Lower leg skin (tissue), 3 donors: Measurements from ENCODE around the gene PDE6B.

Source experiments
- CTCF ChIP-seq, 3 donors: fragments of 450-650 bp; IDR thresholded peaks; one replicate each; pipeline ENCODE4 v1.5.1; 2016; ENCODE audit warnings: antibody characterized with exemption in 3 of 3, mild to moderate bottlenecking in 3 of 3, moderate library complexity in 2 of 3
- POLR2A ChIP-seq, 2 donors: fragments of 450-650 bp; IDR thresholded peaks; one replicate each; pipeline ENCODE4 v1.6.1; 2016 to 2017; ENCODE audit warnings: antibody characterized with exemption in 2 of 2, mild to moderate bottlenecking in 1 of 2, moderate library complexity in 1 of 2

GRCh38 chr4:679104-679481 is 53.7 kb downstream of the PDE6B start:
- no peak for TF ChIP-seq CTCF (IDR thresholded peaks at IDR 0.05)
- TF ChIP-seq POLR2A (IDR thresholded peaks at IDR 0.05): no peak
